Measurements from ENCODE around the gene C5orf47.

DNA sequence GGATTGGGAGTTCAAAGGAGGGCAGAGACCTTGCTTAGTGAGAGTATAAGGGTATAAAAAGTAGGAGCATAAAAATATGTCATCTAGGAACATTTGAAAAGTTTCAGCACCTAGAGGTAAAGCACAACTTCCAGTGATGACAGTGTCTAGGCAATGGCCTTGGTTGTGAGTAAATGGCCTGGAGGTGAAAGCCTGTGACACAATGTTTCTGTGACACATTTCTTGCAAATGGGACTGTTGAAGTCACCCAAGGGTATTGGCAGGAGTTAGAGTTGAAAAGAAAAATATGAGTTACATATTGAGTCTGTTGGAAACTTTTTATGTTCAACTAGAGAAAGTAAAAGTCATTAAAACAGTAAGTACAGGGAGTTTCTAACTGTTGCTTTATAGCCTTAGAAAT is 14.8 kb downstream of the C5orf47 start:
- TF ChIP-seq, protein P1, sequence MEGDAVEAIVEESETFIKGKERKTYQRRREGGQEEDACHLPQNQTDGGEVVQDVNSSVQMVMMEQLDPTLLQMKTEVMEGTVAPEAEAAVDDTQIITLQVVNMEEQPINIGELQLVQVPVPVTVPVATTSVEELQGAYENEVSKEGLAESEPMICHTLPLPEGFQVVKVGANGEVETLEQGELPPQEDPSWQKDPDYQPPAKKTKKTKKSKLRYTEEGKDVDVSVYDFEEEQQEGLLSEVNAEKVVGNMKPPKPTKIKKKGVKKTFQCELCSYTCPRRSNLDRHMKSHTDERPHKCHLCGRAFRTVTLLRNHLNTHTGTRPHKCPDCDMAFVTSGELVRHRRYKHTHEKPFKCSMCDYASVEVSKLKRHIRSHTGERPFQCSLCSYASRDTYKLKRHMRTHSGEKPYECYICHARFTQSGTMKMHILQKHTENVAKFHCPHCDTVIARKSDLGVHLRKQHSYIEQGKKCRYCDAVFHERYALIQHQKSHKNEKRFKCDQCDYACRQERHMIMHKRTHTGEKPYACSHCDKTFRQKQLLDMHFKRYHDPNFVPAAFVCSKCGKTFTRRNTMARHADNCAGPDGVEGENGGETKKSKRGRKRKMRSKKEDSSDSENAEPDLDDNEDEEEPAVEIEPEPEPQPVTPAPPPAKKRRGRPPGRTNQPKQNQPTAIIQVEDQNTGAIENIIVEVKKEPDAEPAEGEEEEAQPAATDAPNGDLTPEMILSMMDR (IDR thresholded peaks at IDR 0.05) = no peak
- TF ChIP-seq POLR2A (IDR thresholded peaks at IDR 0.05) = no peak

All from esophagus squamous epithelium (tissue), 4 donors.